ENCODE data around the gene CD8A.
A peak's percentile ranks its signal among the peaks of the same experiment; 100 is the strongest.

Gene CD8A

DNA sequence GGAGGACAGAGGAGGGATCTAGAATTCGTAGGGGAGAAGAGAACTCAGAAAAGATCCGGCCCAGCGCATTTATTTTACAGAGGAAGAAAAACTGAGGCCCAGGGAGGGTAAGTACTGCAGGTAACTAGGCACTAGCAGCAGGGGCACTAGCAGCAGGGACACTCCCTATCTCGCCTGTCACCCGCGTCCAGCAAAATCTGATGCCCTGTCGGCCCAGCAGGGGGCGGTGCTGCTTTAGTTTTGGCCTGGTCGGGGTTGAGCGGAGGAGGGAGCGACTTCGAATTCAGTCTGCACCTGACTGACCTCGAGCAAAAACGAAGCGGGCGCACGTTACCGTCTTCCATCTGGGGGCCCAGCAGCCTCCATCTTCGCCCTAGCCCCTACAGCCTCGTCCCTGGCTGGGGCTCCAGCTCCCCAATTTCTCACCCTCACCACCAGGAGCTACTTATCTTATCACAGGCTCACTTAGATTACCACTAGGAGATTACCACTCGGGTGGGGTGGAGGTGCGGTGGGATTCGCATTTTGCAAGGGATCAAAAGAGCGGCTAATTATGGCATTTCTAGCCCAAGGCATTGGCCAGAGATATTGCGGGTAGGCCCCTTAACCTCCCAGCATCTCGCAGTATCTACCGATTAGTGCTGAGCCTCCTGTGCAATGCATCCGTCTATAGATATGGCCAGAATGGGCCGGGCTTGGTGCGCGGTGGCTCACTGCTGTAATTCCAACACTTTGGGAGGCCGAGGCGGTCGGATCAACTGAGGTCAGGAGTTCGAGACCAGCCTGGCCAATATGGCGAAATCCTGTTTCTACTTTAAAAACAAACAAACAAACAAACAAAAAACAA lies 17.8 kb upstream of the CD8A start:
- peak; percentile 95 for DNase-seq

- peak; percentile 52 for DNase-seq
These were observed 17.0 kb upstream of the CD8A start for GRCh38 chr2:86807468-86808275.

GRCh38 chr2:86807133-86807467 lies 16.4 kb upstream of the CD8A start:
- no peak for DNase-seq

- DNase-seq = no peak
These were observed 15.5 kb upstream of the CD8A start for GRCh38 chr2:86806059-86806857.

GRCh38 chr2:86800856-86801567 lies 10.3 kb upstream of the CD8A start:
- no peak for DNase-seq

DNA sequence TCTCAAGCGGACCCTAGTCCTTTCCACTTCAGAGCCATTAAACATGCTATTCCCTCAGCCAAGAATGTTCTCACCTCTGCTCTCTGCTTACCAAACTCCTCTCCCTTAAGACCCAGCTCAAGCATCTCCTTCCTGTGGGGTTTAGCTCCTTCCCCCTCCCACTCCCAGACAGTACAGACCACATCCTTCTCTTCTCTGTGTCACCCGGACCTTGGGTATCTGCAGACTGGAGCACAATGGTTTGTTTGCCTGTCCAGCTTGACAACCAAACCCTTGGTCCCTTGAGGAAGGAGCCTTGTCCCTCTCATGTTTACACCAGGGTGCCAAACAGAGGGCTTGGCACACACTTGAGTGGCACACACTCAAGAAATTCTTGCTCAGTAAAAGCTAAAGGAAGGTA lies 4.1 kb upstream of the CD8A start:
- DNase-seq = no peak

DNA sequence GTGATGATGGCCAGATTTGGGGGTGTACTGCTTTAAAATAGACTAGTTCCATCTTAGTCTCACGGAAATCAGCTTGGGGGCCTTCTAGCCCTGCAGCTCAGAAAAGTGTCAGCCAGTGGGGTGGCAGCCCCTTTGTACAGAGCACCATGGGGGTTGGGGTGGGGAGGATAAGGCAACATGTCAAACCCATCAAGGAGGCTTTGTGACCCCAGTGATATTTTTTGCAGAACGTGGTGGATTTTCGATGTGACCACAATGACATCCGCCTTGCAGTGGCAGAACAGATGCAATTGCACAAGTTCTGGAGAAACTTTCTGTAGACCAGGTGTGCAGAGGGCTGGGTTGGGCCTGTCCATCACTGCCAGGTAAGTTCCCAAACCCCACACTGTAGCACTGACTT lies 3.0 kb upstream of the CD8A start:
- no peak for DNase-seq

DNA sequence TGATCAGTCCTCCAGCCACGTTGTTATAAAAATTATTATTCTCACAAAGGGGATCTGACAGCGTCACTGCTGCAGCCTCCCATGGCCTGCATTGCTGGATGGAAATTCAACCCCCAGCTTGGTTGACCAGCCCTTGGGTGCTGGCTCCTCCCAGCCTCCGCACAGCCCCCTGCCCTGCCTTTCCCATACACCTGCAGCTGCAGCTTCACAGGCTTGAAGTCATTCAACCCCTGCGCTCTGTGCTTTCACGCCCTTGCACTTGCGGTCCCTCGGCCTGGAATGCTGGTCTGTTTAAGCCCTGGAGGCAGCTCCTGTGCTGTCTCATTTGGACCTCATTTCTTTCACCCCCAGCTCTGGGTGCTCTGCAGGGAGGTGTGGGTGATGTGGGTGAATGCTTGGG lies 860 bp upstream of the CD8A start:
- no peak for DNase-seq

DNA sequence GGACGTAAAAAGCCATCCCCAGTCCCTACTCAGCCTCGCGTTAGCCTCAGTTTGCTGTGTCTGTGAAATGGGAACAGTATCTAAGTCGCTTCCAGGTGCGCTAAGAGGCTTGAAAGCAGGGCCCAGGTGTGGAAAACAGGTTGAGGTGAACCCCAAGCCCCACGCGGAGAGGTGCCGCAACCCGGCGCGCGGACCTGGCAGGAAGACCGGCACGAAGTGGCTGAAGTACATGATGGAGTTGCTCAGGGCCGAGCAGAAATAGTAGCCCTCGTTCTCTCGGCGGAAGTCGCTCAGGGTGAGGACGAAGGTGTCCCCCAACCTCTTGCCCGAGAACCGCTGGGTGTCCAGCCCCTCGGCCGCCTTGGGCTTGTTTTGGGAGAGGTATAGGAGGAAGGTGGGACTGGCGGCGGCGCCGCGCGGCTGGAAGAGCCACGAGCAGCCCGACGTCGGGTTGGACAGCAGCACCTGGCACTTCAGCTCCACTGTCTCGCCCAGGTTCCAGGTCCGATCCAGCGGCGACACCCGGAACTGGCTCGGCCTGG lies 508 bp downstream of the CD8A start:
- DNase-seq = no peak

- no peak for DNase-seq
These were observed 1.0 kb downstream of the CD8A start for GRCh38 chr2:86789687-86790133.

DNA sequence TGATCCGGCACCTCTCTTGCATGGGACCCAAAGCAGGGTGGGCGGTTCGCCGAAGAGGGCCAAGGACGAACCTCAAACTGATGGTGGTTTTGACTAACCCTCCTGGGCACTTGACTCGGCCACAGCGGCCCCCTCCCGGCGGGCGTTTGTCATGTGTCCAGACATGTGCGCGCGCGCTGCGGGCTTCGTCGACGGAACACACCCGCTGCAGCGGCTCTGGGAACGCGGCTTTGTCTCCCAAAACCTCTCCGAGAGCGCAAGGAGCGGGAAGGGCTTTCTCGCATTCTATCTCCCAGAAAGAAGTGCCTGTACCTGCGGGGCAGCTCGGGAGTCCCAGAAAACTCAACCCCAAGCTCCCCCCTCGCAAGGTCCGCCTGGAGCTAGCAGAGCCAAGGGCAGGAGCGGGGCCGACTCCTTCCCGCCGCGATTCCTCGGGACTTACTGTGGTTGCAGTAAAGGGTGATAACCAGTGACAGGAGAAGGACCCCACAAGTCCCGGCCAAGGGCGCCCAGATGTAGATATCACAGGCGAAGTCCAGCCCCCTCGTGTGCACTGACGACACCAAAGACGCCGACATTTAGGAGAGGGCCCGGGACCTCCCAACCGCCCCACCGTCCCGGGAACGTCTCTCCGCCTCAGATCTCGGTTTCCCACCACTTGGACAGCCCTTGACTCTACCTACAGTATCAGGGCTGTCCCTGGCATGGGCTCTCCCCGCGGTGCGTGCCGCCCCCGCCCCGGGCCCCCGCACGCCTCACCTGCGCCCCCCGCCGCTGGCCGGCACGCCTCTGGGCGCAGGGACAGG lies 1.6 kb downstream of the CD8A start:
- DNase-seq = no peak

DNA sequence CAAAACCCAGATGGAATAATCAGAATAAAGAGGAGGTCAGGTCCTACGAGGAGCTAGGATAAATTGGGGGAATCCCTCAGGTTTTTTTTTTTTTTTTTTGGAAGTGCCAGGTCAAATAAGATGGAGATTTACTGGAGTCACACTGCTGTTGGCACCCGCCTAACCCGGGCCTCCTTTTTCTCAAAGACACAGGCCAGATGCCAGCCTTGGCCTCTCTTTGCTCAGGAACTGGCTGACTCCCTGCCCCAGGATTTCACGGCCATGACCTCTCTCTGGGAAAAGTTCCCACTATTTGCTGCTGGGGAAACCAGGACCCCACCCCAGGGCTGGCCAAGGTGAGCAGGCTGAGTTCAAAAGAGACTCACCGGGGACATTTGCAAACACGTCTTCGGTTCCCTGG lies 2.5 kb downstream of the CD8A start:
- DNase-seq = no peak

DNA sequence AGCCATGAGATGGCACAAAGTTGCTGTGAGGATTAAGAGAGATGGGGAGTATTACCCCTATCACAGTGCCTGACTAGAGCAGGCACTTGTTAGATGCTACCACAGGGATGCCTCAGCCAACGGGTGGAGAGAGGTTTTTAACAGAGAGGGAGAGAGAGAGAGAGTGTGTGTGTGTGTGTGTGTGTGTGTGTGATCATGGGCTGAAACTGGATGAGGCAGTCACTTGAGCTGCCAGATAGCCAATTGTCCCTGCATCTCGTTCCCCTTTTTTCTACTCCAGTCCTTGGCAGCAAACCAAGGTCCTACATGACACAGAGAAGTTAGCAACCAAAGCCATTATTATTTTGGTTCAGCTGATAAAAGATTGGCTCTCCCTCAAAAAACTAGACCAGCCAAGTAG lies 3.0 kb downstream of the CD8A start:
- no peak for DNase-seq

GRCh38 chr2:86786001-86786536 lies 4.6 kb downstream of the CD8A start:
- DNase-seq = no peak

- no peak for DNase-seq
These were observed 5.3 kb downstream of the CD8A start for GRCh38 chr2:86785456-86785855.

DNA sequence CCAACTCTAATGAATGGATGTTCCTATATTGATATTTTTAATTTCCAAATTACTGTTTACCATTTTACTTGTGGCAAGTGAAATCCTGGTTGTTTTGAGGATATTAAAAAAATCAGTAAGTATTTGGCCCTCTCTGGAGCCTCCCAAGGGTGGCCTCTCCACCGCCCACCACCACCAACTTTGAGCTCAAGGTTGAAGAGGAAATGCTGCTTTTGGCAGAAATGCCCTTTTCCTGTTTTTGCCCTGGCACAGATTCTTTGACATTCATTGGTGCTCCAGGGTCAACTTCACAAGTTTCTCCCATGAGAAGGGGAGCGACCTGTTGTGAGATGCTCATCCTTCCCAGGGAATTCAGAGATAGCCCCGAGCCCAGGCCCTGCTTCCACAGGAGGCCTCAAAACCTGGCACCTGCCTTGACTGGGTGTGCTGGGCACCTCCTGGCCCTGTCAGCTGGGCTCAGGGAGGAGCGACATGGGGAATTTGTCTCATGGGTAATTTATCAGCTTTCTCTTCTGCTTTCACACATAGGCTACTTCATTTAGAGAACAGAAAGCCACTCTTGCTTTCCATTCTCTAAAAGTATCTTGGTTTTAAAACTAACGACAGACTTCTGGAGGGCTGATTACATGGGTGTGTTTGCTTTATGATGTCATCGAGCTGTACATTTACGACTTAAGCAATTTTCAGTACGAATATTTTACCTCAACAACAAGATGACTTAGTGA lies 6.9 kb downstream of the CD8A start:
- DNase-seq = no peak

DNA sequence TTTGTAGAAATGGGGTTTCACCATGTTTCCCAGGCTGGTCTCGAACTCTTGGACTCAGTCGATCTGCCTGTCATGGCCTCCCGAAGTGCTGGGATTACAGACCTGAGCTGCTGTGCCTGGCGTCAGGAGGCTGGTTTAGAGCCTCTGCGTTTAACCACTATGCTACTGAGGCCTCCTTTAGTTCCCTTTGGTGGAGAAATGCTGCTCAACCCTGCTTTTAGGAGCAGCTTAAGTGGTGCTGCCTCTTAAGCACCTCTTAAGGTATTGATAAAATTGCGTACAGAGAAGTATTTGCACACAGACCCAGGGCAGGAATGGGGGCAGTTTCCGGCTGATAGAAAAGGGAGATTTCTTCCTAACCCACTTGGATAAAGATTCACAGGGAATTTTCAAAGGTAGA lies 8.0 kb downstream of the CD8A start:
- no peak for DNase-seq

- DNase-seq = no peak
These were observed 9.3 kb downstream of the CD8A start for GRCh38 chr2:86781363-86781762.

- no peak for DNase-seq
These were observed 10.7 kb downstream of the CD8A start for GRCh38 chr2:86779971-86780370.

GRCh38 chr2:86778957-86779356 lies 11.8 kb downstream of the CD8A start:
- DNase-seq = no peak

DNA sequence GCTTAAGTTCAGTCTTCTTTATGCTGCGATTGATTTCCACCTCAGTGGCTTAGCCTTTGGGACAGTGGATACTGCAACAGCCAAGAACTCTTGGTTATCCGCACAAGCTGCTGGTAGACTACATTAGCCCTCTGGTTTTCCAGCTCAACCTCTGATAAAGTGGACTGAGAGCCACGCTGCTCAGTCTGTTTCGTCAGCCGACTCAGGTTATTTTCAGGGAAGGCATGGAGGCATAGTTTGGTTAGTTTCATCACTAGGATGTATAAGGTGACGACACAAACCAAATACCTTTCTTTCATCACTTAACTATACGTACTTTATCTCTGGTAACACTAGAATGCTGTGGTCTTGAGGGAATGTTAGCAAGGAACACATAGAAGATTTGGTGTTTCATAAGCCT lies 14.2 kb downstream of the CD8A start:
- DNase-seq = no peak

All from activated CD4-positive, alpha-beta T cell treated with anti-CD3 and anti-CD28 coated beads, Interleukin-10, Interleukin-2, amounts not matched to agents 100 ng/mL and 50 ng/mL, durations not matched to agents 16 hours and 8 hours (primary cell).